CD4-positive, alpha-beta T cell (primary cell): ENCODE measurements around the gene TSHZ2. TPM values are rescaled to one million over a fixed set of nuclear protein-coding genes. Genes with fewer than 3 reads are reported as not detected.

Experiments
- ATAC-seq: fragments of 200-7000 bp; cut with Tn5 transposase; one replicate; pipeline ENCODE4 v1.10.0; 2022; ENCODE audit warnings: mild to moderate bottlenecking; ENCODE audit not compliant: poor library complexity
- CTCF ChIA-PET: fragments of 350-600 bp; sonication (Branson Sonifier 250); formaldehyde crosslinking; loops from one replicate; lab custom pipeline; 2021; ENCODE audit warnings: antibody characterized with exemption, inconsistent platforms; lab: Charles Lee
- POLR2A ChIA-PET: fragments of 350-600 bp; sonication (Branson Sonifier 250); formaldehyde crosslinking; loops from one replicate; lab custom pipeline; 2021; ENCODE audit warnings: antibody characterized with exemption, inconsistent platforms; lab: Charles Lee
- DNase-seq, 14 experiments: peaks; one replicate each; pipeline ENCODE4 v3.0.0-alpha.2; 2013 to 2020; ENCODE audit warnings: mixed read lengths in 2 of 14
- H3K27ac ChIP-seq, 2 donors: one replicate each; pipeline versions ENCODE4 v1.5.1 to v1.7.0; 2013; ENCODE audit warnings: low read length in 2 of 2, low read depth in 1 of 2, mild to moderate bottlenecking in 1 of 2
- H3K27me3 ChIP-seq, 2 experiments: 1 replicate in 1 of 2; 2 replicates in 1 of 2; pipeline versions ENCODE4 v1.6.1 to v1.7.0; 2013; ENCODE audit warnings: low read length in 2 of 2, control low read depth in 1 of 2, mild to moderate bottlenecking in 1 of 2, moderate library complexity in 1 of 2; ENCODE audit not compliant: insufficient read depth in 2 of 2, control insufficient read depth in 1 of 2
- H3K36me3 ChIP-seq: one replicate; pipeline ENCODE4 v1.6.1; 2013; ENCODE audit warnings: low read length, control low read depth; ENCODE audit not compliant: insufficient read depth
- H3K4me1 ChIP-seq: one replicate; pipeline ENCODE4 v1.6.1; 2013; ENCODE audit warnings: low read length, control low read depth; ENCODE audit not compliant: insufficient read depth
- H3K4me3 ChIP-seq: one replicate; pipeline ENCODE4 v1.5.1; 2013; ENCODE audit warnings: mild to moderate bottlenecking, low read length, moderate library complexity
- H3K9me3 ChIP-seq, 2 experiments: 1 replicate in 1 of 2; 2 replicates in 1 of 2; pipeline versions ENCODE4 v1.6.1 to v1.7.0; 2013; ENCODE audit warnings: low read length in 2 of 2, mild to moderate bottlenecking in 2 of 2, control low read depth in 1 of 2, moderate library complexity in 1 of 2; ENCODE audit not compliant: control insufficient read depth in 1 of 2, insufficient read depth in 1 of 2
- H3K27ac Mint-ChIP-seq: one replicate; pipeline ENCODE4 v1.8.0; 2020; ENCODE audit warnings: mixed read lengths
- H3K27me3 Mint-ChIP-seq: one replicate; pipeline ENCODE4 v1.8.0; 2021; ENCODE audit warnings: mixed read lengths
- H3K36me3 Mint-ChIP-seq: one replicate; pipeline ENCODE4 v1.8.0; 2021; ENCODE audit warnings: low read depth, mixed read lengths
- H3K4me1 Mint-ChIP-seq: one replicate; pipeline ENCODE4 v1.8.0; 2021; ENCODE audit warnings: low read depth, mixed read lengths
- H3K4me3 Mint-ChIP-seq: one replicate; pipeline ENCODE4 v1.8.0; 2020; ENCODE audit warnings: mild to moderate bottlenecking, mixed read lengths
- H3K9me3 Mint-ChIP-seq: one replicate; pipeline ENCODE4 v1.8.0; 2020; ENCODE audit warnings: mixed read lengths
- intact Hi-C, 2 experiments: fragments of 100-400 bp; cut with DNase I in 1 of 2; cut with micrococcal nuclease in 1 of 2; formaldehyde crosslinking; loops; one replicate each; pipeline versions ENCODE4 v1.15.1 to v1.9.0; 2023 to 2025; cut with DNase I, micrococcal nuclease
- total RNA-seq, 174 experiments: library from RNA in 2 of 174; stranded (reverse) in 2 of 174; gene quantifications; one replicate each; pipeline ENCODE4 v1.2.3 and lab custom pipeline; 2021 to 2026
- TF ChIP-seq, protein P1 (sequence below): fragments of 200-600 bp; IDR thresholded peaks from one replicate; pipeline ENCODE4 v1.8.0; 2022; ENCODE audit warnings: antibody characterized with exemption, mild to moderate bottlenecking

TSHZ2 gene
- total RNA-seq, 2 experiments from 2014 or later, result 26.1 to 27.4 TPM

- CTCF ChIA-PET, result interaction anchor here (1.2 kb wide), 1 partner anchor 910 kb away, joined by 4 read pairs; no protein-coding TSS in a partner anchor
- H3K27ac ChIP-seq, result no peak overlapping the region
- Mint-ChIP-seq H3K4me3 (no peak overlapping the region), H3K27me3 (no peaks in the 10 kb centered on the region), H3K9me3 (no peaks in the 10 kb centered on the region), H3K27ac (no peak overlapping the region), H3K36me3 (no peaks in the 10 kb centered on the region), H3K4me1 (peaks cover 16% of the 10 kb centered on the region)
- POLR2A ChIA-PET, result no interaction called here
- ATAC-seq (no peak), DNase-seq (no peak)
- no peaks in the 10 kb centered on the region for H3K27me3 ChIP-seq
- TF ChIP-seq, protein P1, sequence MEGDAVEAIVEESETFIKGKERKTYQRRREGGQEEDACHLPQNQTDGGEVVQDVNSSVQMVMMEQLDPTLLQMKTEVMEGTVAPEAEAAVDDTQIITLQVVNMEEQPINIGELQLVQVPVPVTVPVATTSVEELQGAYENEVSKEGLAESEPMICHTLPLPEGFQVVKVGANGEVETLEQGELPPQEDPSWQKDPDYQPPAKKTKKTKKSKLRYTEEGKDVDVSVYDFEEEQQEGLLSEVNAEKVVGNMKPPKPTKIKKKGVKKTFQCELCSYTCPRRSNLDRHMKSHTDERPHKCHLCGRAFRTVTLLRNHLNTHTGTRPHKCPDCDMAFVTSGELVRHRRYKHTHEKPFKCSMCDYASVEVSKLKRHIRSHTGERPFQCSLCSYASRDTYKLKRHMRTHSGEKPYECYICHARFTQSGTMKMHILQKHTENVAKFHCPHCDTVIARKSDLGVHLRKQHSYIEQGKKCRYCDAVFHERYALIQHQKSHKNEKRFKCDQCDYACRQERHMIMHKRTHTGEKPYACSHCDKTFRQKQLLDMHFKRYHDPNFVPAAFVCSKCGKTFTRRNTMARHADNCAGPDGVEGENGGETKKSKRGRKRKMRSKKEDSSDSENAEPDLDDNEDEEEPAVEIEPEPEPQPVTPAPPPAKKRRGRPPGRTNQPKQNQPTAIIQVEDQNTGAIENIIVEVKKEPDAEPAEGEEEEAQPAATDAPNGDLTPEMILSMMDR, result no peak
- H3K9me3 ChIP-seq, result no peaks in the 10 kb centered on the region
- H3K4me3 ChIP-seq, result no peak overlapping the region
- peaks cover 5% of the 10 kb centered on the region for H3K4me1 ChIP-seq
- intact Hi-C loops, result no loop called here
- H3K36me3 ChIP-seq, result no peaks in the 10 kb centered on the region
Observed at GRCh38 chr20:53221731-53222130, 249.6 kb downstream of the TSHZ2 start.

DNA sequence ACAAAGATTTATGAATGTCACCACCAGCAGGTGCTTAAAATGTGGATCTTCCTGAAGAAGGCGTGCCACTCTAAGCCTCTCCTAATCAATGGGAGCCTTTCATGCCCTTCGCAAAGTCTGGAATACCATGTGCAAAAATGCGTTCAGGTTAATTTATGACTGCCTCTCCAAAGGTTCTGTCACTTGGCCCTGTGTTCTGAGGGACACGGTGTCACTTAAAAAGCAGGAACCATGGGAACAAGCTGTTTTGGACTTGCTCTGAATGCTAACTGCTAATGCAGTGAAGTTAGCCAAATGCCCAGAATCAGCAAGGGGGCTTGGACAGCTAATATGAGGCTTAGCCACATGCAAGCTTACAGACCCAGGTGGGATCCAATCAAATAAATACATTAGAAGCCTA is 250.3 kb downstream of the TSHZ2 start:
- Mint-ChIP-seq H3K4me3 (no peak overlapping the region), H3K27me3 (no peaks in the 10 kb centered on the region), H3K27ac (no peak overlapping the region), H3K4me1 (peaks cover 12% of the 10 kb centered on the region), H3K36me3 (no peaks in the 10 kb centered on the region), H3K9me3 (no peaks in the 10 kb centered on the region)
- intact Hi-C loops, result no loop called here
- CTCF ChIA-PET, result interaction anchor here (1.2 kb wide), 1 partner anchor 910 kb away, joined by 4 read pairs; no protein-coding TSS in a partner anchor
- Histone ChIP-seq H3K27me3 (no peaks in the 10 kb centered on the region), H3K9me3 (no peaks in the 10 kb centered on the region), H3K36me3 (no peaks in the 10 kb centered on the region), H3K4me3 (no peak overlapping the region), H3K4me1 (no peaks in the 10 kb centered on the region), H3K27ac (no peak overlapping the region)
- no peak for ATAC-seq
- no peak for DNase-seq
- TF ChIP-seq, protein P1, result no peak
- POLR2A ChIA-PET, result no interaction called here

GRCh38 chr20:53222932-53223331 is 250.8 kb downstream of the TSHZ2 start:
- DNase-seq (no peak), ATAC-seq (no peak)
- H3K9me3 Mint-ChIP-seq, result no peaks in the 10 kb centered on the region
- Histone ChIP-seq H3K27me3 (no peaks in the 10 kb centered on the region), H3K9me3 (no peaks in the 10 kb centered on the region), H3K4me1 (no peaks in the 10 kb centered on the region), H3K4me3 (no peak overlapping the region), H3K27ac (no peak overlapping the region), H3K36me3 (no peaks in the 10 kb centered on the region)
- H3K4me1 Mint-ChIP-seq, result peaks cover 12% of the 10 kb centered on the region
- TF ChIP-seq, protein P1, result no peak
- H3K4me3 Mint-ChIP-seq, result no peak overlapping the region
- H3K27ac Mint-ChIP-seq, result no peak overlapping the region
- H3K36me3 Mint-ChIP-seq, result no peaks in the 10 kb centered on the region
- H3K27me3 Mint-ChIP-seq, result no peaks in the 10 kb centered on the region
- intact Hi-C loops, result no loop called here
- POLR2A ChIA-PET, result no interaction called here
- CTCF ChIA-PET, result no interaction called here
